Activated CD4-positive, alpha-beta T cell treated with anti-CD3 and anti-CD28 coated beads for 1 hour (primary cell): ENCODE results near the gene CD3D.

Experiments
- DNase-seq: peaks from one replicate; pipeline ENCODE4 v3.0.0-alpha.2; 2020

Gene CD3D

GRCh38 chr11:118295815-118296454, 46.6 kb downstream of the CD3D start:
- no peak for DNase-seq

- no peak for DNase-seq
Measured at GRCh38 chr11:118295199-118295598, 47.3 kb downstream of the CD3D start.

GRCh38 chr11:118294053-118294452, 48.5 kb downstream of the CD3D start:
- no peak for DNase-seq

DNA sequence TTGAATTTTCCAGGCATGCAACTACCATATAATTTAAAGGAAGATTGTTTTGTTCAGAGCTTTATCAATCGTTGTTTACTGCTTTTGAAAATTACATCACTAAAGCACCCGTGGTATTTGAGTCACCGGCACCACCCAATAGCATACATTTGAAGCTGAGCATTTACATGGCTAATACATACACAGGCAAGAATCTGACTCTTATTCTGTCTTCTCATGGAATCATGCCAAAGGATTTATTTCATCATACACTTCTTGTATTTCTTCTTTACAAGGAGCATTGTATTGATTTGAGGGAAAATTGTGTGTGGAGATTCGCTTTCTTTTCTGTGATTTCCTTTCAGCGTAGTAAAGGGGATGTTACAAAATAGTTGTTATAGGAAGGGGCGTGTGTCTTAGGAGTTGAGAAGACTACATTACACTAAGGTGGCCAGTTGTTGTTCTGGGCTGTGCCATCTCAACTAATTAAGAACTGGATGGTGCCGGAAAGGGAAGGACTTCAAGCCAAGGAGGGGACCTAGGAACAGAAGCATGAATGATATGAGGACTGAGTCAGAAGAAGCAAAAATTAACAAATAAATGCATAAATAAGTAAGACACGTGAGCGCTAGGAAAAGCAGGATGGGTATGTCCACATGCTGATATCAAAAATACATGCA, 50.9 kb downstream of the CD3D start:
- DNase-seq, result no peak

DNA sequence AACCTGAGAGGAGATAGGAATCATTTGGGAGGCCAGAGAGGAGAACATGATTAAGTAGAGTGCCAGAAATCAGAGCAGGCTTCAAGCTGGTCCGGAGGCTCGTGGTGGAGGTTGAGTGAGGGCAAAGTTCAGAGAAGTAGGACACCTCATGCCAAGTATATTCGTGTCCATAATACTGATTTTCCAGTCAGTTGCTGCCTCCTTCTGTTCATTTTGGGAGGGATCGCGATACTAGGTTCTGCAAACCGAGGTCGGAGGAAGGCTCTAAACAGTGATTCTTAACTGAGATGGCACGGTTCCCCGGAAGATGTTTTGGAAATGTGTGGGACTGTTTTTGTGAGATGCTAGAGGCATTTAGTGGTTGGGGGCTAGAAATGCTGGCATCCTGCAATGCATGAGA, 51.6 kb downstream of the CD3D start:
- no peak for DNase-seq

DNA sequence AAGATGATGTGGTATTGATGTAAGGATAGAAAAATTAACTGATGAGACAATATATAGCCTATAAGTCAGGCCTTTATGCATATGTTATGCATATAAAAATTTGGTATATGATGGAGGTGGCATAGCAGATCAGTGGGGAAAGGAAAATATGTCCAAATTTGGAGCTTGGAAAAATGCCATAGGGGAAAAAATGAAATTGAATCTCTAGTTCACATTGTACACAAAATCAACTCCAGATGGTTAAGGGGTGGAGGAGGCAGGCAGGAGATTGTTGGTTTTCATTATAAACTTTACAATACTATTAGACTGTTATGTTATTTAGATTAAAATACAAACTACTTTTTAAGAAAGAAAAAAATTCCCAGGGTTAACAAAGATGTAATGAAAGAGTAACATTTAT, 53.1 kb downstream of the CD3D start:
- no peak for DNase-seq
